GM19438 (cell line): ENCODE measurements around the gene SMYD2.

Experiments used
- ATAC-seq: cut with Tn5 transposase; IDR thresholded peaks from one replicate; pipeline ENCODE4 v1.9.1; 2021; ENCODE audit warnings: low read depth; ENCODE audit not compliant: unreplicated experiment

Gene SMYD2

DNA sequence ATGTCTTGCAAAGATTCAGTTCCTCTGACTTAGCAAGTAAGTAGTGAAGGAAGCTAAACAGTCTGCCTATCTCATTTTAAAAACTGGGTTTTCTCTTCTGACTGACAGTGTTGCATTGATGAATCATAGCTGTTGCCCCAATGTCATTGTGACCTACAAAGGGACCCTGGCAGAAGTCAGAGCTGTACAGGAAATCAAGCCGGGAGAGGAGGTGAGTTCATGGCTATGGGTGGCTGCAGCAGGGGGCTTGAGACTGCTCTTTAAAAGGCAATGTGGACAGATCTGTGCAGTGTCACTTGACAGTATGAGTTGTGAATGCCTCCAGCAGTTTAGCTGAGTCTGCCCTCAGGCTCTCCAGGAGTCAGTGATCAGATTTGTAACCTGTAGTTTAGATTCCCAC is 46.6 kb downstream of the SMYD2 start:
- ATAC-seq, result no peak

GRCh38 chr1:214328770-214329469 is 48.0 kb downstream of the SMYD2 start:
- ATAC-seq, result peak; percentile 89

- no peak for ATAC-seq
Measured at GRCh38 chr1:214329470-214330220, 48.7 kb downstream of the SMYD2 start.

GRCh38 chr1:214330222-214330621 is 49.3 kb downstream of the SMYD2 start:
- ATAC-seq, result no peak

- no peak for ATAC-seq
Measured at GRCh38 chr1:214330715-214331114, 49.8 kb downstream of the SMYD2 start.

DNA sequence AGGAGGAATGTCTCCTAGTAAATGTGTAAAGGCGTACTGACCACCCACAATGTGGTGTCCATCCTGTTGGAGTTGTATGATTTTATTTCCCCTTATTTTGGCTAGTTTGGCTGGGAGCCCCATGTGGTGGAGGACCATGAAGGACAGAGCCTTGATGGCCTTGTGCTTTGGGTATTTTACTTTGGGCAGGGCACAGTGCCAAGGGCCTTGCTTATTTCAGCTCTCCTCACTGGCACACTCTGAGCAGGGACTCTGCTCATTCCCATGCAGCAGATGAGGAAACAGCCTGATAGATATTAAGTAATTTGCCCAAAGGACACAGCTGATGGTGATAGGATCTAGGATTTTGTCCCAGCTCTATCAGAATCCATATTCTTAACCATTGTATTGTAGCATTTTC is 50.2 kb downstream of the SMYD2 start:
- ATAC-seq, result no peak

DNA sequence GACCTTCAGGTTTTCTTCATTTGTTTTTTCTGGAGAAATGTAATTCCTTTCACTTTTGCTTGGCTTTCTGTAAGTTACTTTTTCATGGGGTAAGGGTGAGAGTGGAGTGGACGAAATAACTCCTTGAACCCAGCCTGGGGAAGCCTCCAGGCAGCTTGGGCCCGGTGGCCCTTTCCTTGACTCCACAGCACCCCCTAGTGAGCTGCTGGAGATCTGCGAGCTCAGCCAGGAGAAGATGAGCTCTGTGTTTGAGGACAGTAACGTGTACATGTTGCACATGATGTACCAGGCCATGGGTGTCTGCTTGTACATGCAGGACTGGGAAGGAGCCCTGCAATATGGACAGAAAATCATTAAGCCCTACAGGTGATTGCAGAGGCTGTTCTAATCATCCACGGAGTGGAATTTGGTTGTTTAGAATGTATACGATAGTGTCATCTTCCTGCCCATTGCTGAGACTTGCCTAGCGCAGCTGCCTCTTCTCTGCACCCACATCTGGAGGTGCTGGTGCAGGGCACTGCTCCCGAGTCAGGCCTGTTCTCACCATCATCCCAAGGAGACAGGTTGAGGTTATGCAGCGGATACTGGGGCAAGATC is 51.0 kb downstream of the SMYD2 start:
- ATAC-seq, result no peak

DNA sequence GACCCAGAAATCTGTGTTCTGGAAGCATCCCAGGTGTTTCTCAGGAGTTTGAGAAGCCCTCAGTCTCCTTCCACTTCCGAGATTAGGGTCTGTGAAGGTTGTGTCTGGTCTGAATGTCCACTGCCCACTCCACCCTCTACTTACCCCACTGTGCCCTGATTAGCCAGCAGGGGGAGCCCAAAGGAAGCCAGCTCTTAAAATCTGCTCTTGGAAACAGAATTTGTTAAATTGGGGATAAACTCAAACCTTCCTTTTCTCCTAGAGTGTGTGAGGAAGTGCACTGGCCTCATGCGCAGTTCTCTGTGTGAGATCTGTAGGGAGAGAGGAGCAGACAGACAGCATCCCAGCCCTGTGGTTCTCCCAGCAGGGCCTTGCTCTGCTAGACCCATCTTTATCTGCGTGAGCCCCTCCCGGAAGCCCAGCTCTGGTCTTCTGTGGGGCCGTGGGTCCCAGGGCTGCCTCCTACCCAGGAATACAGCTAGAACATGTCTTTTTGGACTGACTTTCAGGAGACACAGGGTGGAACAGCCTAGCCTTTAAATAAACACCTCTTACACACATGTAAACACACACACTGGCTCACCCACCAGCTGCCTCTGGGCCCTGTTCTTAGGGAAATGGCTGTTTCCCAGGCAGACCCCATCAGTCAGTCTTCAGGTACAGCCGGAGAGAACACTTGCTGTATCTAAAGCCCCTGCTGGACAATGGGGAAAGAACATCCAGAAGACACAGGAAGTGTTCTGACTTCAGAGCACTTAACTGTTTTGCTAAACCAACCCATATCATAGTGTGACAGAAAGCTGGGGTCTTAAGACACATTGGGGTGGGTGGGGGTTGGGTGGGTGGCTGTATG is 52.2 kb downstream of the SMYD2 start:
- ATAC-seq, result no peak

DNA sequence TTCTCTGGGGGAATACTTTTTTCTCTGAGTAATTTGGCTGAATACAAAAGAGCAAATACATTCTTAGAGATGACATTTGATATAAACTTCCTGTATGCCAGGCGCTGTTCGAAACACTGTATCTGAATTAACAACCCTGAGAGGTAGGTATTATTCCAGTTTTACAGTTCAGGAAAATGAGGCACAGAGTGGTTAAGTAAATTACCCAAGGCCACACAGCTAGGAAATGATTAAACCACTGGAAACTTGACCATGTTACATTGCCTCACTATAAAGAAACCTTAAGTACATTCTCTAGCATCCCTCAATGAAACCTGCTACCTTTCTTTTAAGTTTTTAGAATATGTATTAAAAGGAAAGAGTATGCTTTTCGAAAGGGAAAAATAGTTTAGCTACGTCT is 54.6 kb downstream of the SMYD2 start:
- ATAC-seq, result no peak

DNA sequence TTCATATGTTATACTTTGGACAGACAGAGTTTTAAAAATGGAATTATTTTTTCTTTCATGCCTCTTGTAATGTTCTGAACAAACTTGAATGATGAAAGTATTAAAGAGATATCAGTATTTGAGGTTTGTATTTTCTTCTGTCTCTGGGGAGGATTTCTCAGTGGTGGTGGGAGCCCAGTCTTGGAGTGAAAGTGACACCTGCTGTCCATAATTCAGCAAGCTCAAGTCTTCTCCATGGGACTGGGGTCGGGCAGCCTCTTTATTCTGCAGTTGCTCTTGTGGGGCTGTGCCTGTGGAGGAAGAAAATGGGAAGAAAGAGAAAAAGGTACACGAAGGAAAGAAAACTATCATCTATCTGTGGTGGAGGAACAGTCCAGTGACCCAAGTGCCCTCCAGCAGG is 56.1 kb downstream of the SMYD2 start:
- no peak for ATAC-seq

- no peak for ATAC-seq
Measured at GRCh38 chr1:214337511-214337910, 56.6 kb downstream of the SMYD2 start.

DNA sequence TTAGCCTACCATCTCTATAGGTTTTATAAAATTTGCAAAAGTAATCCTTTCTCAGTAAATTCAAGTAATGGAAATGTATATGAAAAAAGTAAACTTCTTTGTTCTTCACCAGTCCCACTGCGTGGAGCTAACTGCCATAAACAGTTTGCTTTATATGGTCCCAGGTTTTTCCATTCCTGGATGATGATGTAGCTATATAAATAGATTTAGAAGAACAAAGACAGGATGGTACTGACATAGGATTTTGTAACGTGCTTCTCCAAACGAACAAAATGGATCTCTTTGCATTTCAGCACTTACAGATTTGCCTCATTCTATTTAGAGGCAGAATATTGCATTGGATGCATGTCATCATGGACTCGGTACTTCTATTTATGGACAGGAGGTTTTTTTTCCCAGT is 57.3 kb downstream of the SMYD2 start:
- no peak for ATAC-seq

DNA sequence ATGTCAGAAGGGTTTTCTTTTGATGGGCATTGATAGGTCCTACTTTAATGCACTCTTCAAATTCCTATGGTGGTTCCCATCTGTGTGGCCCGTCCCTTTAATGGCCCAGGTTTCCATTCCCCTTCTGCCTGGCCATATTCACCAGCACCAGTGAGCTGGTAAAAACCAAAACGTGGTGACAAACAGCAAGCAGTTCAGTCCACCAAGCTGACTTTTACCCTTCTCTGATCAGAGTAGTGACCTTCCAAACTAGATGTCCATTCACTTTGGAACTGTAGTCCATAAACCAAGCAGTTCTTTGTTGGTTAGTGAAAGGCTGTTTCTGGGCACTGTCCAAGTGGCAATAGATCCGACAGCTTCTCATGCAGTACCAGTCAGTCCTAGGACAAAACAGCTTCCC is 60.5 kb downstream of the SMYD2 start:
- no peak for ATAC-seq

GRCh38 chr1:214341932-214342331 is 61.0 kb downstream of the SMYD2 start:
- no peak for ATAC-seq

GRCh38 chr1:214342525-214342924 is 61.6 kb downstream of the SMYD2 start:
- ATAC-seq, result no peak

GRCh38 chr1:214344897-214345296 is 63.9 kb downstream of the SMYD2 start:
- ATAC-seq, result no peak

- no peak for ATAC-seq
Measured at GRCh38 chr1:214349008-214349407, 68.0 kb downstream of the SMYD2 start.

DNA sequence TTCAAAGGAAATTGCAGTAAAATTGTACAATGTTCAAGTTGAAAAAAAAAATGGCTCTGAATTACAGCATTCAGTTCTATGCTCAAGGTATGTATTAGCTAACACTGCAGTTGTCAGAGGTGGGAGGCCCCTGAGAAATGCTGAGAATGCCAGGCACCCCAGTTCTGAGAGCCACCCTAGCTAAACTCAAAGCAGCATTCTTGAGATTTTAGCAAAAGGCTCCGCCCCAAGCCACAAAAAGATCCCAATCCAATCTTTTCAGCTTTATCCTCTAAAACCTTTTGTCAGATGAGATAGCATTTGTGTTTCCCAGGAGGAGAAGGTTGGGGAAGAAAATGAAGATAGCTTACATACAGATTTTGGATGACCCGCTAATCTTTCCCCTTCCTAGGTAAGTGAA is 68.8 kb downstream of the SMYD2 start:
- no peak for ATAC-seq

DNA sequence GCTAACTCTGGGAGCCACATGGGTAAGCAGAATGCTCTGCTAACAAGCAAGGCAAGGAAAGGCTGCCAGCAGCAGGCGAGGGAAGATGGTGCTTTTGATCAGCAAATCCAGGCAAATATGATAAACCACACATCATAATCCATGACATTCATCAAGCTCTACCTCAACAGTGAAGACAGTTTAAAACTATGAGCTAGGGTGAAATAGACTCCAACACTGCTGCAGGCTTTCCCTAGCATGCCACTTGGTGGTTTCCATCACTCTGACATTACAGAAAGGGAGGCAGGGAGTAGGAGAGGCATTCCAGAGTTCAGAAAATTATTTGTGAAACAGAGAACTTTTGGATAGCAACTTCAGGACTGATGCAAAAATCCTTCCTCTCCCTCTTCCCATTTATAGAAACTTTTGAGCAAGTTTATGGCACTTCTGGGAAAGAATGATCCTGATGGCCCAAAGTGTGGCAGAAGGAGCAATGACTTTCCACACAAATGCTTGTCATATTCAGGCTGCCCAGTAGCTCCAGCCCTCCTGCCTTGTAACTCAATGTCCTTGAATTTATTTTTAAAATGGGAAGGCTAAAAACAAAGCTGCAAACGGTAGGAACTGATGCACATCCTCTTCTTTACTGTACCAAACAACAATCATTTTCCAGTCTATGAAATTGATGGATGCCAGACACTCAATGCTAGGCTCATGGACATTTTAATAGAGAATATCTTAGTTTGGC is 70.8 kb downstream of the SMYD2 start:
- ATAC-seq, result no peak

- no peak for ATAC-seq
Measured at GRCh38 chr1:214352838-214353237, 71.9 kb downstream of the SMYD2 start.
